ENCODE results near the gene ZNF547. TPM values are rescaled to one million over a fixed set of nuclear protein-coding genes. Genes with fewer than 3 reads are reported as not detected.
A peak's percentile ranks its signal among the peaks of the same experiment; 100 is the strongest.

The ZNF547 gene
- total RNA-seq: 1 to 10 TPM; 3.6 to 4.4 TPM
- long read RNA-seq, partial matches to known transcripts: 0 of 5 reads
- long read RNA-seq, other reads (novel, unspliced or antisense): 1 of 5 reads

DNA sequence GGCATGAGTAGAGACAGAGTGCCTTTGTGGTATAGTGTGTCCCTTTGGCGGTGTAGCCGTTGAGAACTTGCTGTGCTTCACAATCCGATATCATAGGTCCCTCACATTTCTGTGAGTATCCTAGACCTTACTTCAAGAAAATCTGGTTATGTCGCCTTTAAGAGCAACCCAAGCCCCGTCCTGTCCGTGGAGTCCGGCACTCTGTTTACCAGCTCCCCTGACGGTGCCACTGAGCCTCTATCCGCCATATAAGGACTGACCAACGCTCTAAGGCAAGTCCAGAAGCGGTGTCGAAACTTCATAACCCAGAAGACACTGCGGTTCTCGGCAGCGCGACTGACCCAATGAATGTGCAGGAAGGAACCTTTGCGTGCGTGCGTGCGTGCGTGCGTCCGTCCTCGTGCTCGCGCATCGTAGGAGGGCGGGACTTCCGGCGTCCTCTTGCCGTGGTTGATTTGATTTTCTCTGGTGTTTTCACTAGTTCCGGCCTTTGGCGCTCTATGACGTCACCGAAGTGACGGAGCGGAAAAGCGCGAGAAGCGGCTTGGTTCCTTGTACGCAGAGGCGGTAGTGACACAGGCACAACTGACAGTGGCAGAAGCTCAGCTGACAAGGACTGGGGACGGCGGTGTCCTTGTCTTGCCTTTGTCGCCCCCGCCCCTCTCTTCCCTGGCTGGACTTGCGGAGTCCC is at the start of gene ZNF547, which contains the start of gene TRAPPC2B:
TSS of gene ZNF547 (plus strand) at position 555 of the 691 bp plus-strand sequence. CDS start 5,005 bp downstream, outside the sequence.
TSS of gene TRAPPC2B (plus strand) at position 555 of the 691 bp plus-strand sequence. CDS start 1,283 bp downstream, outside the sequence.
- DNase-seq (peak; percentile 99), ATAC-seq (peak; percentile 98)
- intact Hi-C loops (cut with DNase I): no loop called here

- ATAC-seq: no peak
- intact Hi-C loops (cut with DNase I): no loop called here
- DNase-seq: no peak
Observed at GRCh38 chr19:57314146-57314545, 49.2 kb upstream of the ZNF547 start.

DNA sequence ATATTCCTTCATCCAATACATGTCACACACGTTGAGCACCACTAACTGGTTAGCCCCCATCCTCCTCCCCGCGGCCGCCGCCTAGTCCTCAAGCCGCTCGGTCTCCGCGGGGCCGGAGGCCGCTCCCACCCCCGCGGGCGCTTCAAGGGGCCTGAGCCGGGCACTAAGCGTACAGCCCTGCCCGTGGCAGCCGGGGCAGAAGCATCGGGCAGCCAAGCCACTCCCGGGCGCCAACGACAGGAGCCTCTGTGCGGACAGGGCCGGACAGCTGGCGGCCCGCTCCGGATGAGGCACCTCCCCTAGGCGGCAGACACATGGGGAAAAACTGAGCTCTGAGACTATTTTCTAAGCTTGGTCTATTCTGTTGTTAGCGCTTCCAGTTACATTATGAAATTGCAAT is 45.8 kb upstream of the ZNF547 start:
- DNase-seq: no peak
- ATAC-seq: peak in 1 of 2 donors; percentile 27
- intact Hi-C loops (cut with DNase I): no loop called here

- no peak for DNase-seq
- peak in 1 of 2 donors; percentile 12 for ATAC-seq
- intact Hi-C loops (cut with DNase I): loop anchor here in 1 of 2 donors (2.0 to 5.0 kb wide), 2 partner anchors 37 to 39 kb away; partner anchors contain the start of gene ZNF460
Observed at GRCh38 chr19:57319869-57320179, 43.5 kb upstream of the ZNF547 start.

DNA sequence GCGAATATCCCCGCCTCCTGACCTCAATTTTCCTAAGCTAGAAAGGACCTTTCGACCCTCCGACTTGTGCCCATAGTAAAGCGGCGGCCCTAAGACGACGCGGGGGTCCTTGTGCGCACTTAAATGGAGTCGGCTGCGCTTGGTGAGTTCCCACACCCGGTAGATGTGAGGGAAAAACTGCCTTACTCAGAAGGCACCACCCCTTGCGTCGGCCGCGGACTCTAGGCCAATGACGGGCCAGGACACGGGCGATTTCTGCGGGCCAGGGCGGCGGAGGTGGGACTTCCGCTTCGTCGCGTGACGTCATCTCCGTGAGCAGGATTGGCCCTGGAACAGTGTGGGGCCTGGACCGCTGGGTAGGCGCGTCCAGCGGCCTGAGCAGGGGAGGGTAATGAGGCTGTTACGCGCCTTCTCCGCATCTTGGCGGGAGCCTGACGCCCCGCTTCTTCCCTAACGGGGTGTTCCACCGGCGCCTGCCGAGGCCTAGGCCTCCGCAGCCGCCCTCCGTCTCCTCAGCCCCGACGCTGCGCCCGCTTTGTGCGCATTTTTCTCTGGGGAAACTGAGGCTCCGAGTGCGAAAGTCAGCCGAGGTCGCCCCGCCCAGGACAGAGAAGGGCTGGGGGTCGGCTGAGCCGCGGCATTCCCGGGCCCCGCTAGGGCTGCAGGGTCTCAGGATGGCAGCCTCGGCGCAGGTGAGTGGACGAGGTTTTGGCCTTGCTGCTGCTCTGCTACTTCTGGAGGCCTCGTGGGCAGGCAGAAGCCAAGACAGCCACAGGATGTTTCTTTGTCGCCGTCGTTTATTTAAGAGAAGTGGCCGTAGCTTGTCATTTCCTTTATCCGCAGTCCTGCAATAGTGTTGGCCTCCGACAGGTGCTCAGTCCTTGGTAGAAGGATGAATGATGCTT is 42.9 kb upstream of the ZNF547 start, which contains the start of gene ZNF543:
TSS of gene ZNF543 (plus strand) at position 293 of the 905 bp plus-strand sequence. CDS start at position 675, 382 bp downstream.
- intact Hi-C loops (cut with DNase I): loop anchor here in 1 of 2 donors (2.0 to 5.0 kb wide), 2 partner anchors 37 to 40 kb away; partner anchors contain the start of gene ZNF460
- DNase-seq: peak; percentile 98

DNA sequence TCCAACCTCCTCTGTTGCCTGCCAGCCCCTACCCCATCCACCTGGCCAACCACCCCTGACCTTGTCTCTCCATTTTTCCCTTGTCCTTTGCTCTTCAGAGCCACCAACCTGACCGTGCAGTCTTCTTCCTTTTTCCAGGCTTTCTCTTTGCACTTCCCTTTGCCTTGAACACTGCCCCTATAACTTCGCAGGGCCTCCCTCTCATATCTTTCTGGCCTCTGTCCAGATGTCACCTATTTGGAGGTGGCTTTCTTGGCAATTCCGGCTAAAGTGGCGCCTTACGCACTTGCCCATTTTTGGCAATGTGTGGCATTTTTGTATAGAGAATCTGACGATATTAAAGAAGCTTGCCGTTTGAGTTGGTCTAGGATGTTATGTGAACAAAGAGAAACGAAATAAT is 42.2 kb upstream of the ZNF547 start:
- intact Hi-C loops (cut with DNase I): loop anchor here in 1 of 2 donors (2.0 to 5.0 kb wide), 2 partner anchors 36 to 40 kb away; partner anchors contain the start of gene ZNF460
- ATAC-seq: no peak
- DNase-seq: no peak

More for the DNA sequence above, 42.9 kb upstream of the ZNF547 start, which contains the start of gene ZNF543:
- peak; percentile 99 to 100 for ATAC-seq

GRCh38 chr19:57321751-57322150 is 41.6 kb upstream of the ZNF547 start:
- intact Hi-C loops (cut with DNase I): loop anchor here in 1 of 2 donors (2.0 to 5.0 kb wide), 2 partner anchors 36 to 41 kb away; partner anchors contain the start of gene ZNF460
- ATAC-seq: no peak
- DNase-seq: no peak

DNA sequence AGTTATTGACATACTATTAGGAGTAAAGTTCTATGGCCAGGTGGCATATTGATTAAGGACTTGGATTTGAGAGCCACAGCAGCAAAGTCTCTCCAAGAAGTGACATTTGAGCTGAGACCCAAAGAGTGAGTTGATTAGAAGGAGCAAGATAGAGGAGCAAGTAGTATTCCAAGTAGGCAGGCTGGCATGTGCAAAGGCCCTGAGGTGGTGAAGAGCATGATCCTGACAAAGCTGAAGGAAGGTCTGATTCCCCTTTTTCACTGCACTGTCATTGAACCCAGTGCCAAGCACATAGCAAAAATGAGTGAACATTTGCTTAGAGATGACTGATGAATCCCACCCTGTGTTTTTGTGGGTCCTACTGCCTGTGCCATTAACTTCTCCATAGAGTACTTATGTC is 38.4 kb upstream of the ZNF547 start:
- intact Hi-C loops (cut with DNase I): loop anchor here in 1 of 2 donors (5.0 kb wide), 1 partner anchor 32 kb away; no protein-coding TSS in a partner anchor
- DNase-seq (no peak), ATAC-seq (no peak)

GRCh38 chr19:57327993-57328392 is 35.4 kb upstream of the ZNF547 start:
- DNase-seq: no peak
- no peak for ATAC-seq
- intact Hi-C loops (cut with DNase I): no loop called here

DNA sequence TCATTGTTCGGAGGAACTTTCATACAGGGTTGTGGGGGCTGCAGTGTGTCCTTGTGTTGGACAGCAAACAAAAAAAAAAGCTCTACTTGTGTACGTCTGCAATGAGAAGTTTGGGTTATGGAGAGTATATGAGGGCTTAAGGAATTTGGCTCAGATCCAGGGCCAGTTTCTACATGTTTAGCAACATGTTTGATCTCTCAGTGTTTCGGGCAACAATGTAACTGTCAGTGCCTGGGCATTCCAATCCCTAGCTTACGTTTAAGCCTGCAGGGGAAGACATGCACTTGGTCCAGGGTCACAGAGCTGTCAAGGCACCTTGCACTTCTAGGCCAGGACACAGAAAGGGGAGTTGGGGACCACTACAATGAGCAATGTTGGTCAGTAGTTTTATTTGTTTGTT is 29.2 kb upstream of the ZNF547 start:
- ATAC-seq (no peak), DNase-seq (no peak)
- intact Hi-C loops (cut with DNase I): no loop called here

DNA sequence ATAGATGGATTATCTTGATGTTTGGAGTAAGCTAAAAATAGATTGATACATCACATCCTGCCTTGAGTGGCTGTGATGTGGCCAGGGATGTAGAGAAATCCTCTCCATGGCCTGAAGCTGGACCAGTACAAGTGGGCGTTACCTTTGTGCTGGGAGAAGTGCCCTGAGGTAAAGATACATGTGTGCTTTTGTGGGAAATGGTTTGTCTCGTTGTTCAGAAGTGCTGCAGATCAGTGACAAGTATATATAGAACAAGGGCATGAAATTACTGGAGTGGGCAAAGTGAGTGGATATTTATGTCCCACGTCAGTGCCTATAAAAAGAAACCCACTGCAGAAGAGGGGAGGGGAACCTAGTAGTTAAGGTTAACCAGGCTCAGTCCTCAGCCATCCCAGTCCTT is 24.5 kb upstream of the ZNF547 start:
- no peak for DNase-seq
- intact Hi-C loops (cut with DNase I): no loop called here
- peak; percentile 77 to 83 for ATAC-seq

- no peak for DNase-seq
- no peak for ATAC-seq
- intact Hi-C loops (cut with DNase I): no loop called here
Observed at GRCh38 chr19:57342582-57342981, 20.8 kb upstream of the ZNF547 start.

DNA sequence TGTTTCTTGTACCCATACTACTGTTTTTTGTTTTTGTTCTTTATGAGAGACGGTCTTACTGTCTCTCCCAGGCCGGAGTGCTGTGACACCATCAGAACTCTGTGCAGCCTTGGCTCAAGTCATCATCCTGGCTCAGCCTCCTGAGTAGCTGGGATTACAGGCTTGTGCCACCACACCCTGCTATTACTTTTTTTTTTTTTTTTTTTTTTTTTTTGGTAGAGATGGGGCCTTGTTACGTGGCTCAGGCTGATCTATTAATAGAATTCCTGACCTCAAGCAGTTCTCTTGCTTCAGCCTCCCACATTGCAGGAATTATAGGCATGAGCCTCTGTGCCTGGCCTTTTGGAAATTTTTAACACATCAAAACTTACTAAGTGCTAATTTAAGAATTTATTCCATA is 15.2 kb upstream of the ZNF547 start:
- no peak for ATAC-seq
- DNase-seq: no peak
- intact Hi-C loops (cut with DNase I): no loop called here

GRCh38 chr19:57350877-57351805 is 12.2 kb upstream of the ZNF547 start, which contains the start of gene ZNF304:
Gene ZNF304, plus strand, starts transcription at chr19:57351271. Its CDS starts 394 bp downstream, at chr19:57351665.
- intact Hi-C loops (cut with DNase I): loop anchor here in 1 of 2 donors (10.0 kb wide), 1 partner anchor 66 kb away; the partner anchor contains the start of gene ZNF460
- peak; percentile 99 for ATAC-seq
- peak; percentile 96 for DNase-seq

- ATAC-seq (peak in 1 of 2 donors; percentile 6), DNase-seq (no peak)
- intact Hi-C loops (cut with DNase I): loop anchor here in 1 of 2 donors (10.0 kb wide), 1 partner anchor 67 kb away; the partner anchor contains the start of gene ZNF460
Observed at GRCh38 chr19:57351867-57352266, 11.5 kb upstream of the ZNF547 start.

GRCh38 chr19:57355916-57356315 is 7.4 kb upstream of the ZNF547 start:
- DNase-seq (no peak), ATAC-seq (no peak)
- intact Hi-C loops (cut with DNase I): loop anchor here in 1 of 2 donors (5.0 to 10.0 kb wide), 2 partner anchors 34 to 71 kb away; partner anchors contain the start of genes ZNF460 and ZNF543

- DNase-seq: no peak
- no peak for ATAC-seq
- intact Hi-C loops (cut with DNase I): loop anchor here in 1 of 2 donors (5.0 to 10.0 kb wide), 2 partner anchors 35 to 73 kb away; partner anchors contain the start of genes ZNF460 and ZNF543
Observed at GRCh38 chr19:57357406-57357805, 5.9 kb upstream of the ZNF547 start.

DNA sequence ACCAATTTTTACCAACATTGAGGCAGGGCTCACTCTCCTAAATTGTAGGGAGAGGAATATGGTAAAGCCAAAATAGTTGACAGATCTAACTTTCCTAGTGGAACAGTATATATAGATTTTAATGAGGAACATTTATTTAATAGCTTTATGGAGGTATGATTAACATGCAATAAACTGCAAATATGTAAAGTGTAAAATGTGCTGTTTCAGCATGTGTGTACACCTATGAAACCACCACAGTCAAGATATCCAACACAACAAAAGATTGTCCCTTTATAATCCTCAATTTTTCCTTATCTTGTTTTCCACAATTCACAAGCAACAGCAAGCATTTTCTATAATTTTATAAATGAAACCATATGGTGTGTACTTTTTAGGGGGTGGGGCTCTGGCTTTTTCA is 4.1 kb upstream of the ZNF547 start:
- DNase-seq (no peak), ATAC-seq (no peak)
- intact Hi-C loops (cut with DNase I): loop anchor here in 1 of 2 donors (5.0 to 10.0 kb wide), 2 partner anchors 37 to 74 kb away; partner anchors contain the start of genes ZNF460 and ZNF543
